Endothelial cell of umbilical vein (primary cell): ENCODE results near the gene SLC22A15.

Source experiments
- EZH2 ChIP-seq: IDR thresholded peaks from 2 replicates; pipeline ENCODE4 v1.6.1; 2012; ENCODE audit warnings: borderline replicate concordance, low read depth, mild to moderate bottlenecking, moderate library complexity, low read length, inconsistent platforms; ENCODE audit not compliant: severe bottlenecking
- FOS ChIP-seq: IDR thresholded peaks from 2 replicates; pipeline ENCODE4 v1.6.1; 2011; ENCODE audit warnings: mild to moderate bottlenecking, low read length, moderate library complexity, borderline replicate concordance; ENCODE audit not compliant: insufficient read depth
- MYC ChIP-seq: IDR thresholded peaks from one replicate; pipeline ENCODE4 v1.6.1; 2011; ENCODE audit warnings: mild to moderate bottlenecking, low read depth, low read length
- POLR2A ChIP-seq: IDR thresholded peaks from 2 replicates; pipeline ENCODE4 v1.6.1; 2012; ENCODE audit warnings: low read depth, mild to moderate bottlenecking, control low read depth, low read length
- TF ChIP-seq, protein P1 (sequence below), 2 donors: IDR thresholded peaks; 1 replicate in 1 of 2; 2 replicates in 1 of 2; pipeline ENCODE4 v1.5.1; 2011; ENCODE audit warnings: low read length in 2 of 2, mild to moderate bottlenecking in 2 of 2, moderate library complexity in 2 of 2, control low read depth in 1 of 2, inconsistent platforms in 1 of 2, low read depth in 1 of 2; ENCODE audit not compliant: insufficient read depth in 1 of 2; ENCODE audit errors: extremely low read depth in 1 of 2

GRCh38 chr1:116091083-116091482 is 114.8 kb downstream of the SLC22A15 start:
- TF ChIP-seq MYC: no peak
- no peak for TF ChIP-seq FOS
- TF ChIP-seq, protein P1, sequence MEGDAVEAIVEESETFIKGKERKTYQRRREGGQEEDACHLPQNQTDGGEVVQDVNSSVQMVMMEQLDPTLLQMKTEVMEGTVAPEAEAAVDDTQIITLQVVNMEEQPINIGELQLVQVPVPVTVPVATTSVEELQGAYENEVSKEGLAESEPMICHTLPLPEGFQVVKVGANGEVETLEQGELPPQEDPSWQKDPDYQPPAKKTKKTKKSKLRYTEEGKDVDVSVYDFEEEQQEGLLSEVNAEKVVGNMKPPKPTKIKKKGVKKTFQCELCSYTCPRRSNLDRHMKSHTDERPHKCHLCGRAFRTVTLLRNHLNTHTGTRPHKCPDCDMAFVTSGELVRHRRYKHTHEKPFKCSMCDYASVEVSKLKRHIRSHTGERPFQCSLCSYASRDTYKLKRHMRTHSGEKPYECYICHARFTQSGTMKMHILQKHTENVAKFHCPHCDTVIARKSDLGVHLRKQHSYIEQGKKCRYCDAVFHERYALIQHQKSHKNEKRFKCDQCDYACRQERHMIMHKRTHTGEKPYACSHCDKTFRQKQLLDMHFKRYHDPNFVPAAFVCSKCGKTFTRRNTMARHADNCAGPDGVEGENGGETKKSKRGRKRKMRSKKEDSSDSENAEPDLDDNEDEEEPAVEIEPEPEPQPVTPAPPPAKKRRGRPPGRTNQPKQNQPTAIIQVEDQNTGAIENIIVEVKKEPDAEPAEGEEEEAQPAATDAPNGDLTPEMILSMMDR (IDR thresholded peaks at IDR 0.05; ENCODE audit: extremely low read depth in 1 of 2, insufficient read depth in 1 of 2, low read depth in 1 of 2, low read length in 2 of 2): no peak
- TF ChIP-seq POLR2A: no peak
- no peak for TF ChIP-seq EZH2
